IMR-90 (cell line): ENCODE measurements around the gene LPO. TPM values are rescaled to one million over a fixed set of nuclear protein-coding genes. Genes with fewer than 3 reads are reported as not detected.

Experiments used
- ATAC-seq: fragments of 200-7000 bp; cut with Tn5 transposase; 2 replicates; pipeline ENCODE4 v1.9.1; 2020; ENCODE audit warnings: low read depth, mild to moderate bottlenecking, moderate library complexity
- BruUV-seq: library from RNA; stranded (reverse); fragments of 400-500 nt; replicated peaks from 2 replicates; lab custom pipeline; 2021; lab: Mats Ljungman, UMichigan
- CTCF ChIA-PET: fragments of 300-600 bp; formaldehyde crosslinking; extraction: SDS; loops from one replicate; lab custom pipeline; 2021; ENCODE audit warnings: antibody characterized with exemption; lab: Yijun Ruan, JAX
- POLR2A ChIA-PET: fragments of 300-600 bp; sonication (Branson Sonifier 250); formaldehyde crosslinking; loops from one replicate; lab custom pipeline; 2022; ENCODE audit warnings: antibody characterized with exemption; ENCODE audit not compliant: unreplicated experiment; lab: Charles Lee
- DNase-seq: peaks from one replicate; pipeline ENCODE4 v3.0.0; 2013
- H2AFZ ChIP-seq: replicated peaks from 2 replicates; pipeline ENCODE3; 2013; ENCODE audit warnings: low read length, mild to moderate bottlenecking; ENCODE audit not compliant: poor library complexity
- H2AK5ac ChIP-seq: 2 replicates; pipeline ENCODE4 v1.6.1; 2013; ENCODE audit warnings: low read depth, low read length, inconsistent platforms
- H2AK9ac ChIP-seq: replicated peaks from 2 replicates; pipeline ENCODE3; 2013; ENCODE audit warnings: mild to moderate bottlenecking, low read depth, low read length, moderate library complexity; ENCODE audit not compliant: poor library complexity
- H2BK120ac ChIP-seq: 2 replicates; pipeline ENCODE4 v1.6.1; 2013; ENCODE audit warnings: low read depth, low read length, inconsistent platforms
- H2BK15ac ChIP-seq: 3 replicates; pipeline ENCODE4 v1.6.1; 2013; ENCODE audit warnings: low read depth, low read length, inconsistent platforms
- H2BK20ac ChIP-seq: 2 replicates; pipeline ENCODE4 v1.6.1; 2013; ENCODE audit warnings: low read depth, mild to moderate bottlenecking, inconsistent platforms, low read length, moderate library complexity
- H2BK5ac ChIP-seq: 2 replicates; pipeline ENCODE4 v1.6.1; 2013; ENCODE audit warnings: mild to moderate bottlenecking, low read depth, low read length, inconsistent platforms; ENCODE audit not compliant: poor library complexity, severe bottlenecking
- H3K14ac ChIP-seq: replicated peaks from 2 replicates; pipeline ENCODE4 v1.6.1; 2013; ENCODE audit warnings: low read depth, low read length, inconsistent platforms
- H3K18ac ChIP-seq: 2 replicates; pipeline ENCODE4 v1.6.1; 2013; ENCODE audit warnings: low read depth, low read length, control low read depth
- H3K23ac ChIP-seq: 2 replicates; pipeline ENCODE4 v1.6.1; 2013; ENCODE audit warnings: low read depth, low read length, inconsistent platforms
- H3K27ac ChIP-seq: 2 replicates; pipeline ENCODE4 v1.5.1; 2013; ENCODE audit warnings: mild to moderate bottlenecking, control low read depth, low read length; ENCODE audit not compliant: insufficient read depth
- H3K27me3 ChIP-seq: 2 replicates; pipeline ENCODE4 v1.6.1; 2013; ENCODE audit warnings: low read length; ENCODE audit not compliant: control insufficient read depth, insufficient read depth
- H3K36me3 ChIP-seq: 2 replicates; pipeline ENCODE4 v1.6.1; 2013; ENCODE audit warnings: low read length, mixed read lengths; ENCODE audit not compliant: control insufficient read depth, insufficient read depth
- H3K4ac ChIP-seq: 2 replicates; pipeline ENCODE4 v1.6.1; 2013; ENCODE audit warnings: low read depth, low read length, inconsistent platforms
- H3K4me1 ChIP-seq: 2 replicates; pipeline ENCODE4 v1.6.1; 2013; ENCODE audit warnings: low read length, mixed read lengths; ENCODE audit not compliant: control insufficient read depth, insufficient read depth
- H3K4me2 ChIP-seq: 2 replicates; pipeline ENCODE4 v1.6.1; 2013; ENCODE audit warnings: low read depth, mild to moderate bottlenecking, control low read depth, low read length, moderate library complexity
- H3K4me3 ChIP-seq: 2 replicates; pipeline ENCODE4 v1.5.1; 2013; ENCODE audit warnings: low read depth, mild to moderate bottlenecking, control low read depth, low read length, moderate library complexity; ENCODE audit not compliant: insufficient read depth
- H3K56ac ChIP-seq: 2 replicates; pipeline ENCODE4 v1.6.1; 2013; ENCODE audit warnings: low read length, inconsistent platforms; ENCODE audit not compliant: insufficient read depth; ENCODE audit errors: extremely low read depth
- H3K79me1 ChIP-seq, 2 experiments: 2 replicates each; pipeline ENCODE4 v1.6.1; 2013; ENCODE audit warnings: low read length in 2 of 2, inconsistent platforms in 1 of 2, low read depth in 1 of 2
- H3K9ac ChIP-seq: 2 replicates; pipeline ENCODE4 v1.6.1; 2013; ENCODE audit warnings: low read depth, low read length, control low read depth
- H3K9me1 ChIP-seq: 2 replicates; pipeline ENCODE4 v1.6.1; 2013; ENCODE audit warnings: low read length, inconsistent platforms; ENCODE audit not compliant: insufficient read depth
- H3K9me3 ChIP-seq: 2 replicates; pipeline ENCODE4 v1.6.1; 2013; ENCODE audit warnings: low read length; ENCODE audit not compliant: control insufficient read depth, insufficient read depth
- H4K20me1 ChIP-seq: 2 replicates; pipeline ENCODE4 v1.6.1; 2013; ENCODE audit warnings: low read length, inconsistent platforms; ENCODE audit not compliant: insufficient read depth
- H4K5ac ChIP-seq: 2 replicates; pipeline ENCODE4 v1.6.1; 2013; ENCODE audit warnings: mild to moderate bottlenecking, low read depth, low read length, control low read depth
- H4K8ac ChIP-seq, 2 experiments: 2 replicates each; pipeline ENCODE4 v1.6.1; 2013; ENCODE audit warnings: low read depth in 2 of 2, low read length in 2 of 2, control low read depth in 1 of 2, inconsistent platforms in 1 of 2
- H4K91ac ChIP-seq: 2 replicates; pipeline ENCODE4 v1.6.1; 2013; ENCODE audit warnings: low read depth, low read length, inconsistent platforms; ENCODE audit not compliant: insufficient read depth
- BHLHE40 ChIP-seq: fragments of 150-350 bp; IDR thresholded peaks from 2 replicates; pipeline ENCODE4 v1.6.1; 2016; ENCODE audit warnings: mild to moderate bottlenecking, low read depth, low read length
- CEBPB ChIP-seq: IDR thresholded peaks from 2 replicates; pipeline ENCODE4 v1.6.1; 2012; ENCODE audit warnings: low read depth, low read length, improper control_type of control experiment
- CHD1 ChIP-seq: IDR thresholded peaks from 2 replicates; pipeline ENCODE4 v1.6.1; 2012; ENCODE audit warnings: low read depth, low read length, improper control_type of control experiment
- CTCF ChIP-seq: conservative IDR thresholded peaks from 2 replicates; pipeline ENCODE4 v1.5.1; 2012; ENCODE audit warnings: mild to moderate bottlenecking, low read depth, low read length, improper control_type of control experiment
- FOS ChIP-seq: fragments of 150-350 bp; IDR thresholded peaks from 2 replicates; pipeline ENCODE4 v1.6.1; 2016; ENCODE audit warnings: low read depth, low read length
- MAZ ChIP-seq: IDR thresholded peaks from 2 replicates; pipeline ENCODE4 v1.6.1; 2012; ENCODE audit warnings: low read depth, mild to moderate bottlenecking, low read length, improper control_type of control experiment, moderate library complexity, borderline replicate concordance
- MXI1 ChIP-seq: IDR thresholded peaks from 2 replicates; pipeline ENCODE4 v1.6.1; 2012; ENCODE audit warnings: low read depth, mild to moderate bottlenecking, low read length, moderate library complexity, borderline replicate concordance
- NFE2L2 ChIP-seq: fragments of 150-350 bp; IDR thresholded peaks from 2 replicates; pipeline ENCODE4 v1.6.1; 2016; ENCODE audit warnings: low read depth, mild to moderate bottlenecking, low read length
- RCOR1 ChIP-seq: IDR thresholded peaks from 2 replicates; pipeline ENCODE4 v1.6.1; 2012; ENCODE audit warnings: mild to moderate bottlenecking, low read length, improper control_type of control experiment; ENCODE audit not compliant: insufficient replicate concordance
- SMC3 ChIP-seq: fragments of 150-350 bp; IDR thresholded peaks from 2 replicates; pipeline ENCODE4 v1.6.1; 2016; ENCODE audit warnings: low read depth, mild to moderate bottlenecking, antibody characterized with exemption, low read length, moderate library complexity
- WGBS, 2 experiments: methylation state at CpG; one replicate each; pipeline versions ENCODE4 v1.1.5 to v1.1.7; 2013; ENCODE audit warnings: missing lambda C conversion rate in 2 of 2; ENCODE audit not compliant: insufficient read length in 1 of 2; ENCODE audit errors: extremely low coverage in 2 of 2; 5-methylcytosine and 5-hydroxymethylcytosine counted together
- dilution Hi-C: fragments of 300-500 bp; cut with HindIII; formaldehyde crosslinking; loops from one replicate; pipeline ENCODE4 v1.14.3; 2018; ENCODE audit warnings: low sequenced_read_pairs; ENCODE audit not compliant: unreplicated experiment
- in situ Hi-C: fragments of 300-500 bp; cut with MboI; formaldehyde crosslinking; loops from 3 replicates; pipeline ENCODE4 v1.14.3; 2019; ENCODE audit warnings: low sequenced_read_pairs, inconsistent platforms, mixed read lengths
- intact Hi-C: fragments of 100-400 bp; cut with micrococcal nuclease; formaldehyde crosslinking; loops from 2 replicates; pipeline ENCODE4 v1.10.0; 2022
- polyA plus RNA-seq, 3 experiments: library from polyadenylated mRNA; depleted of rRNA; stranded (reverse); fragments of >200 nt; gene quantifications; 2 replicates each; pipeline ENCODE4 v1.2.3, GENCODE V29; 2012; ENCODE audit warnings: low replicate concordance in 1 of 3
- total RNA-seq: library from RNA; depleted of rRNA; stranded (reverse); fragments of >200 nt; gene quantifications from 2 replicates; pipeline ENCODE4 v1.2.3, GENCODE V29; 2012
- TF ChIP-seq, protein P1 (sequence below): fragments of 150-350 bp; IDR thresholded peaks from 2 replicates; pipeline ENCODE4 v1.6.1; 2017; ENCODE audit warnings: mild to moderate bottlenecking, antibody characterized with exemption, low read length, low read depth

The LPO gene
- total and polyA plus RNA-seq, 2 of the 4 experiments (the other 2 are of a cell fraction), result not detected

DNA sequence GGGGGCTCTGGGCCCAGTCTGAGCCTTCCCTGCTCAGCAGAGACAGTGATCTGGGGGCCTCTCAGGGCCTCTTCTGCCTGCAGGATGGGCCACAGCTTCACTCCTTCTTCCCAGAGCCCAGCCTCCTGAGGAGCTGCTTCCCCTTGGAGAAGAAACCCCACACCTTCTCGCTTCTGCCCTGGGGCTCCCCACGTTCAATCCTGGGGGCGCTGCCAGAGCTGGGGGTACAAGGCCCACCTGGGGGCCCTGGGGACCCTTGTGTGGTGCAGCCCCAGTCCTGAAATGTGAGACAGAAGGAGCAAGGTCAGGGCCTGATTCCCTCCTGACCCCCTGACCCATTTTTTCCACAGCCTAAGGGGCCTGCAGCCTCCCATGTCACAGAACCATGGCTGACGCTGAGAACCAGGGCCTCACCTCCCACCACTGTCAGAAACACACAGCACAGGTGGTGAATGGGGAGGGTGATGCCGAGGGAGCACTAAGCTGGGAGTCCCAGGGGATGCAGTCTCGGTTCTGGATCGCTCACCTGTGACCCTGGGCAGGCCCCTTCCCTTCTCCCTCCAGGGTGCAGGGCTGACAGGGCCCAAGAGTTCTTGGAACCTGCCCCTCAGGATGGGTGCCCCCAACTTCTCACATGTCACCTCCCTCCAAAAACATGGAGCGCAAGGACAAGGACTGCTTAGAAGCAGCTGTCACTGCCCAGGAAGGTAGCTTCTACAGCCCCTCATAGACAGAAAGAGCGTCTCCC lies 64.0 kb downstream of the LPO start:
- Histone ChIP-seq H3K4ac (no peak overlapping the region), H3K9me1 (no peaks in the 10 kb centered on the region), H2BK15ac (no peak overlapping the region), H3K79me1 (no peaks in the 10 kb centered on the region), H4K5ac (no peak overlapping the region), H3K56ac (no peak overlapping the region), H2BK120ac (no peak overlapping the region), H3K4me2 (no peak overlapping the region), H3K4me3 (no peak overlapping the region), H3K23ac (no peak overlapping the region), H4K20me1 (no peaks in the 10 kb centered on the region; the same call in 1 of the 2 replicates), H3K4me1 (no peaks in the 10 kb centered on the region), H2AK5ac (no peak overlapping the region), H3K9ac (no peak overlapping the region), H3K27ac (no peak overlapping the region), H2AK9ac (no peak overlapping the region), H3K9me3 (no peaks in the 10 kb centered on the region), H3K18ac (no peak overlapping the region), H3K27me3 (peaks cover 6% of the 10 kb centered on the region), H2AFZ (no peak overlapping the region), H2BK5ac (no peak overlapping the region), H4K91ac (no peak overlapping the region), H2BK20ac (no peak overlapping the region), H3K14ac (no peak overlapping the region), H4K8ac (no peak overlapping the region), H3K36me3 (no peaks in the 10 kb centered on the region)
- ATAC-seq, result no peak
- BruUV-seq, result no TSS peak
- intact Hi-C loops, result no loop called here
- TF ChIP-seq, protein P1, sequence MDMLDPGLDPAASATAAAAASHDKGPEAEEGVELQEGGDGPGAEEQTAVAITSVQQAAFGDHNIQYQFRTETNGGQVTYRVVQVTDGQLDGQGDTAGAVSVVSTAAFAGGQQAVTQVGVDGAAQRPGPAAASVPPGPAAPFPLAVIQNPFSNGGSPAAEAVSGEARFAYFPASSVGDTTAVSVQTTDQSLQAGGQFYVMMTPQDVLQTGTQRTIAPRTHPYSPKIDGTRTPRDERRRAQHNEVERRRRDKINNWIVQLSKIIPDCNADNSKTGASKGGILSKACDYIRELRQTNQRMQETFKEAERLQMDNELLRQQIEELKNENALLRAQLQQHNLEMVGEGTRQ, result no peak
- TF ChIP-seq SMC3 (no peak), CHD1 (no peak), MAZ (no peak), MXI1 (no peak), CTCF (no peak), NFE2L2 (no peak), RCOR1 (no peak), CEBPB (no peak), BHLHE40 (no peak), FOS (no peak)
- dilution Hi-C loops, result no loop called here
- no peak for DNase-seq
- in situ Hi-C loops, result no loop called here
- CTCF ChIA-PET, result no interaction called here
- 100% methylated on average over 1 of the region's 9 CpGs; no CpG with 5 or more reads in 1 of the 2 experiments for WGBS, 2 experiments
- POLR2A ChIA-PET, result no interaction called here
